ENCODE measurements around the gene LPP.
"Not testable (repeated sequence)": the region's sequence is repeated elsewhere in the genome, so short reads cannot be mapped to it uniquely, and the experiment has no call there.

Gene LPP

GRCh38 chr3:188400494-188401243, 246.7 kb downstream of the LPP start:
- no peak for DNase-seq (ENCODE audit: low spot score)

- no peak for DNase-seq (ENCODE audit: low spot score)
These were observed 247.5 kb downstream of the LPP start for GRCh38 chr3:188401244-188401993.

GRCh38 chr3:188402229-188402628, 248.3 kb downstream of the LPP start:
- no peak for DNase-seq (ENCODE audit: low spot score)

- DNase-seq (ENCODE audit: low spot score) = no peak
These were observed 249.4 kb downstream of the LPP start for GRCh38 chr3:188403404-188403803.

GRCh38 chr3:188404124-188404523, 250.2 kb downstream of the LPP start:
- no peak for DNase-seq (ENCODE audit: low spot score)

GRCh38 chr3:188404701-188405100, 250.7 kb downstream of the LPP start:
- no peak for DNase-seq (ENCODE audit: low spot score)

GRCh38 chr3:188407158-188407880, 253.4 kb downstream of the LPP start:
- no peak for DNase-seq (ENCODE audit: low spot score)

- no peak for DNase-seq (ENCODE audit: low spot score)
These were observed 254.9 kb downstream of the LPP start for GRCh38 chr3:188408831-188409230.

- DNase-seq (ENCODE audit: low spot score) = no peak
These were observed 257.8 kb downstream of the LPP start for GRCh38 chr3:188411750-188412149.

GRCh38 chr3:188415196-188415595, 261.2 kb downstream of the LPP start:
- DNase-seq (ENCODE audit: low spot score) = no peak

GRCh38 chr3:188416041-188416440, 262.1 kb downstream of the LPP start:
- DNase-seq (ENCODE audit: low spot score) = no peak

GRCh38 chr3:188417271-188417696, 263.3 kb downstream of the LPP start:
- no peak for DNase-seq (ENCODE audit: low spot score)

- DNase-seq (ENCODE audit: low spot score) = no peak
These were observed 263.8 kb downstream of the LPP start for GRCh38 chr3:188417766-188418165.

- no peak for DNase-seq (ENCODE audit: low spot score)
These were observed 267.3 kb downstream of the LPP start for GRCh38 chr3:188421151-188421821.

- no peak for DNase-seq (ENCODE audit: low spot score)
These were observed 268.0 kb downstream of the LPP start for GRCh38 chr3:188421836-188422540.

GRCh38 chr3:188427981-188428380, 274.0 kb downstream of the LPP start:
- not testable (repeated sequence) for DNase-seq (ENCODE audit: low spot score)

GRCh38 chr3:188431040-188431439, 277.1 kb downstream of the LPP start:
- no peak for DNase-seq (ENCODE audit: low spot score)

- DNase-seq (ENCODE audit: low spot score) = no peak
These were observed 277.6 kb downstream of the LPP start for GRCh38 chr3:188431553-188431952.

- DNase-seq (ENCODE audit: low spot score) = no peak
These were observed 279.0 kb downstream of the LPP start for GRCh38 chr3:188432802-188433520.

- no peak for DNase-seq (ENCODE audit: low spot score)
These were observed 279.7 kb downstream of the LPP start for GRCh38 chr3:188433521-188434150.

Measured in left forelimb (tissue), 1 donor.